PC-9 (cell line): ENCODE results near the gene FRMD7.

Source experiments
- CTCF ChIP-seq: fragments of 200-600 bp; sonication (generic); conservative IDR thresholded peaks from 2 replicates; pipeline ENCODE4 v1.6.1; 2017; ENCODE audit warnings: mixed run types, antibody characterized with exemption, mild to moderate bottlenecking, moderate library complexity
- EZH2 ChIP-seq: fragments of 200-600 bp; sonication (generic); IDR thresholded peaks from 2 replicates; pipeline ENCODE4 v1.8.0; 2017; ENCODE audit warnings: antibody characterized with exemption, low read depth

- no peak for TF ChIP-seq CTCF
- TF ChIP-seq EZH2 = no peak
Observed at GRCh38 chrX:132171478-132171877, 43.7 kb upstream of the FRMD7 start.
